ENCODE data around the gene TTC12.
"Not testable (repeated sequence)": the region's sequence is repeated elsewhere in the genome, so short reads cannot be mapped to it uniquely, and the experiment has no call there.

TTC12 gene

DNA sequence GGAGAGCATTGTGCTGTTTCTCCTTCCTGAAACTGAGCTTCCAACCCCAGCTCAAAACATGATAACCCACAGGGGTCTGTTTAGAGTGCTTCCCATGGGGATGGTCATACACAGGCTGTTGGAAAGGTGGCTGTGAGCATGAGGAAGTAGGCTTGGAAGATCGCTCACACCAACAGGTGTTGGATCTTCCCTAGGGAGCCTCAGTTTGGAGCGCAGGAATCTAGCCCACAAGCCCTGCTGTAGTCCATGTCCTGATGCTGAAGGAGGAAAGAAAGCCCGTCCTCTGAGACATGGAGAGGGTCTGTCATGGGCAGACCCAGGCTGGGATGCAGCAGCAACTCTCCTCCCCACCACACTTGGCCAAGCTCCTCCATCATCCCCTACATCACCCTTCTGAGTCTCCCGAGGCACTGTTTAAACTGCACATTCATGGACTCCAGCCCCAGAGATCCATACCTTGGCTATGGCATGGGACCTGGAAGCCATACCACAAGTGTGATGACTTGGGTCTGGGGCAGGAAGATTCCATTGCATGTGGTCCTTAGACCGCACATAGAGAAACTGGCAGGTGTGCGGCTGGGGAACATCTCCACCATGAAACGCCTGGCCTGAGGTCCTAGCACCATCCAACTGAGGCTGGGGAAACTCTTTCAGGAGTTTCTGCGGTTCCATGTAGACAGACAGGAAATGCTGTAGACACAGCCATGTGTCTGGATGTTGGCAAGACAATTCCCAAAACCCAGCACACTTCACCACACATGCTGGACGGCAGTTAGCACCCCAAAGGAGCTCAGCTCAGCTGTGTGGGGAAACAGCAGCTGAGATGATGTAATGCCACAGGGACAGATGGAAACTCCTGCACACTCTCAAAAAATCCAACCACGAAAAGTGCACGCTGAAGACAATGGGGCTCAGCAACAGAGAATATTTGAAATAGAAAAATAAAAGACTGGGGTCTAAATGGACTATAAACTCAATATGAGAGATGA is 27.6 kb upstream of the TTC12 start:
- peak; percentile 41 for DNase-seq

DNA sequence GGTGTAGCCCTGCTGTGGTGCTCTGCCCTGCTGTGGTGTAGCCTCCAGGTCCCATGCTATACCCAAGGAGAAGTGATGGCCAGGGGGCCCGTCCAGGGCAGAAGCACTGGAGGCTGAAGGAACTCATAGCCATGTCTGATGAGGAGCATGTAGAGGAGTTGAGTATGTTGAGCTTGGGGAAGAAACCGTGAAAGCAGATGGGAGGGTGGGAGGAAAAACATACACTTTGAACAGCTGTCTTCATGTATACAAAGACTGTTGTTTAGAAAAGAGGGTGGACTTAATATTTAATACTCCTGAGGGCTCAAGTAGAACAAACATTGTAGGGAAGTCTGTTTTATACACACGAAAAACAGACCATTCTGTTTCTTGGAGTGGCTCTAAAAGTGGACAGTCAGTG is 26.6 kb upstream of the TTC12 start:
- DNase-seq = no peak

DNA sequence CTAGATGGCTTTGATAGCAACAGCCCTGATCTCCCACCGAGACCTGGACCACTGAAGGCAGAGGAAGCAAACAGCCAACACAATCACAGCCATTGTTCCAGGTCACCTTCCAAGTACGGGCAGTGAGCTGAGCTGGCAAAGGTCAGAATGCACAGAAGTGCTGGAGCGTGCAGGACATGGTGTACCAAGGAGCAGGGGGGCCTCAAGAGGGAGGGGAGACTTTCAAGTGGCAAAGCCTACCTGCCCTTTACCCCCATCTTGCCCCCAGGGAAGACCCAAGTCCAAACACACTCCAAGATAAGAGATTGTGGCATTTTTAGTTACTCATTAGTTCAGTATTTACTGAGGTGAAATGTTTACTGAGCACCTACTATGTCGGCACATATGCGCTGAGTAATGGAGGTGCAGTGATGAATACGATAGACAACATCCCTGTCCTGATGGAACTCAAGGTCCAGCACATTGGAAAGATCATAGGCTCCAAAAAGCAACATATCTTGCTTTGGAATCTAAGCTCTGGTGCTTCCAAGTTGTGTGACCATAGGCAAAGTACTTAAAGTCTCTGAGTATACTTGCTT is 26.0 kb upstream of the TTC12 start:
- DNase-seq = no peak

DNA sequence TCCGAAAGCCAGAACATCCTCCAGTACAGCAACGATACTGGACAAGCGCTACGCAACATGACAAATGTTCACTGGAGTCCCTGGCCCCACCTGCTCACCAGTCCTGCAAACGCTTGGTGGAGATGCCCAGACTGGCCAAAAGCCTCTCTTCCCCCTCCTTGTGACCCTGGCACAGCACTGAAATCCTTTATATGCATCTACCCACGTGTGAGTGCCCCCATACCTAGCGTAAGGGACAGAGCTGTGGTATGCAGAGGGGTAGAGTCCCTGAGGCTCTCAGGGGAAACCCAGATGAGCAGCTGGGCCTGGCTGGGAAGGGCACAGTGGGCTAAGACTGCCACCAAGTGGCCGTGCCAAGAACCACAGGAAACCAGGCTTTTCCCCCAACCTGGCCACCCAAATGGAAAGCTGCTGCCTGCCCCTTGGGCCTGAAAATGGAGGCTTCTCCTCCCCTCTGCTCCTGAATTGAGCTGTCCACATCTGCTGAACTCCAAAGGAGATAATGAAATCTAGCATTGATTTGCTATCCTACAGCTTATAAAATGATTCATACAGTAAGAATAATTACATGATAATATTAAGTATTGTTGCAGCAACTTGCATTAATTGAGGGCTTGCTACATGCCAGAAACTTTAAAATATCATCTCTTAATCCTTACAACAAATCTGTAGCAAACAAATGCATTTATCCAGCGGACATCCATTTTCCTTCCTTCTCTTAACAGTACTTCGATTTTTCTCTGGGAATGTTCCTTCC is 24.8 kb upstream of the TTC12 start:
- peak; percentile 92 for DNase-seq

DNA sequence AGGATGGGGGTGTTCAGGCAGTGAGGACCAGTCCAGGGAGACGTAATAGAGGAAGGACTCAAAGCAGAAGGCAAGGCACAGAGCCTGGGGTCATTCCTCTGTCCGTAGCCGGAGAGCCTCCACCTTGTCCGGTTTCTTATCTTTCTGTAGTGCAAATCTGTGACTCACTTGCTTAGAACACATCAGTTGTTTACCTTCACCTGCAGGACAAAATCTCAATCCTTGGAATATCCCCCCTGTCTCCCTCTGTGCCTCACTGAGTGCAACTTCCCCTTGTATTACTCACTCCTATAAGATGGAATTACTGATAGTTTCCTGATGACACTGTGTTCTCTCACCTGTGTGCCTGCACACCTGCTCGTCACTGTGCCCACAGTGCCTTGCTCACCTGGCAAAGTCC is 20.4 kb upstream of the TTC12 start:
- no peak for DNase-seq

DNA sequence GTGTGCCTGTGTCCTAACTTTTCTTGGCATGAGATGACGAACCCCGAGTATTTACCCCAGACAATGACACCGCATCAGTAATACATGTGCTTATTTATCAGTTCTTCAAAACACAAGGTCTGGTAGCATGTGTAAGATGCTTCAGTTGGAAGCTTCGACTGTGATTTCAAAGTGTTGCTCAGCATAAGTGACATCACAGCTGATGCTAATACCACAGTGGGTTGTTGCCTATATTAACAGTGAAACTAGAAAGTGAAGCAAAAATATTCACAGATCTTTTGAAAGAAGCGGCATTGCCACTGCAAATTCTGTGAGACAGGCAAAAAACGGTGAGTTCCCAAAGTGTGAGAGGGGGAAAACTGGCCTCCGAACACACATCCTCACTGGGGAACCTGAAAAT is 18.4 kb upstream of the TTC12 start:
- DNase-seq = no peak

DNA sequence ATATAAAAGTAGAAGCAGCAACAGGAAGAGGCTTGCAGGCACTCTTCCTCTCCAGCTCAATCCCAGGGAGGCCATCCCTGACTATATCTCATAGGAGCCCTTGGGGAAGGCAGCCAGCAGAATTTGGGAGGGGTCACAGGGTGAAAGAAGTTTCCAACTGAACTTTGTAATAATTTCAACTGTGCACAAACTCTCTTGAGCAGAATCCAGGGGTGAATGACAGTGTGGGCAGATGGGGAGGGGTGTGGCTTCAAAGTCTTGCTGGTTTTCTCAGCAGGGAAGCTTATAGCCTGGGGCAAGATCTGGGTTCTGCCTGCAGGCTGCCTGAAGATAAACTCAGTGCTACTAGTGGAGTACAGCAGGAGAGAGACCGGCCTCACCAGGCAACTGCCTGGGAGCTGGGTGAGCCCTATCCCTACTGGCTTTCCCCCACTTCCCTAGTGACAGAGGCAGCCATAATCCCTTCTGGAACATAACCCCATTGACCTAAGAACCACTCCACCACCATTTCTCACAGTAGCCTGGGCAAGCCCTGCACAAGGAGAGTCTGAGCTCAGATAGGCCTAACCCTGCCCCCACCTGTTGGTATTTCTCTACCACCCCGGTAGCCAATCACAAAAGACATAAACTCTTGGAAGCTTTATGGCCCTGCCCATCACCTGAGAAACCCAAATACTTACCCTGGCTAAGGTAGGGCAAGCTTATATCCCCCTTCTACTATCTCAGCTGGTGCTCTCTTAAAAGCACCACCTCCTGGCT is 17.8 kb upstream of the TTC12 start:
- DNase-seq = peak; percentile 30

DNA sequence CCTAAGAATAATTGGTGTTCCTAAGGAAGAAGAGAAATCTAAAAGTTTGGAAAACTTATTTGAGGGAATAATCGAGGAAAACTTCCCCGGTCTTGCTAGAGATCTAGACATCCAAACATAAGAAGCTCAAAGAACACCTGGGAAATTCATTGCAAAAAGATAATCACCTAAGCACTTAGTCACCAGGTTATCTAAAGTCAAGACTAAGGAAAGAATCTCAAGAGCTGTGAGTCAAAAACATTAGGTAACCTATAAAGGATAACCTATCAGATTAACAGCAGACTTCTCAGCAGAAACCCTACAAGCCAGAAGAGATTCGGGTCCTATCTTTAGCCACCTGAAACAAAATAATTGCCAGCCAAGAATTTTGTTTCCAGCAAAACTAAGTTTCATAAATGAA is 15.9 kb upstream of the TTC12 start:
- not testable (repeated sequence) for DNase-seq

DNA sequence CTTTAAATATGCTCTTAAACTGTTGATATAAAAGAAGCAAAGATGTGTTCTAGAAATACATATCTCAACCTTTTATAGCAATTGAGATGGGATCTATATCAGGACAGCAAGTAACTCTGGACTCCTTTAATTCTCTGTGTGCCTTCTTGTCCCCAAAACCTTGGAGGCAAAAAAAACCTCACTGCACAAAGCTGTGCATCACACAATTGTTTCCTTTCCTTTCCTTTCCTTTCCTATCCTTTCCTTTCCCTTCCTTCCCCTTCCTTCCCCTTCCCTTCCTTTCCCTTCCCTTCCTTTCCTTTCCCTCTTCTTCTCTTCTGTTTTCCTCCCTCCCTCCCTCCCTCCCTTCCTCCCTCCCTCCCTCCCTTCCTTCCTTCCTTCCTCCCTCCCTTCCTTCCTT is 9.5 kb upstream of the TTC12 start:
- DNase-seq = no peak

DNA sequence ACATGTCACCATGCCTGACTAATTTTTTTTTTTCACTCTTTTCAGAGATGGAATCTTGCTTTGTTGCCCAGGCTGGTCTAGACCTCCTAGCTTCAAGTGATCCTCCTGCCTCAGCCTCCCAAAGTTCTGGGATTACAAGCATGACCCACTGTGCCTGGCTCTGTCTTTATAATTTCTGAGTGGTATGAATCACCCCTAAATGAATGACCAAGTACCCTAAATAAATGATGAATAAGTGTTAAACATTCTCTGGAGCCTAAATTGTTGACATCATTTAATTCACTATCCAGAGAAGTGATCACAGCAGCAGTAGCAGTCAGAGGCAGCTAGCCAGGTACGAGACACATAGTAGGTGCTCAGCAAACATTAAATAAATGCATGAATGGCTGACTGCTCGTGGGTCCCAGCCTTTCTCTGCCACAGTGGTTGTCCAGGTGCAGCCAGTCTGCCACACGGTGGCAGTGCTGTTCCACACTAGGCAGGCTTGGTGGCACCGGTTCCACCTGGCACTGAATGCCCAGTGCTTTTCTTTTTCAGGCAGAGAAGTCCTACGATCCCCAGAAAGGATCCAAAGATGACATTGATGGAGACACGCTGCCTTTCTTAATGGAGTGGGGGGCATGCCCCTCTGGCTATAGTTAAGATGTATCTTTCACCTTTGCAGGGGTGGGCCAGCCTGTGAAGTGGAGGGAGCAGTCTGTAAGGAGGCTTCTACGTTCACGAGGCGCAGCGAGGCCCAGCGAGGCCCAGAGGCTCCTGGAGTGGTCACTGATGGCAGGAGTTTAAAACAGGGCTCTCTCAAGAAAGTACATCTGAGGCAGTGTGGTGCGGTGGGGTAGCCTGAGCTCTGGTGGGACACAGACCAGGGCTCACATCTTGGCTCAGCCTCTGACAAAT is 8.7 kb upstream of the TTC12 start:
- peak; percentile 91 for DNase-seq

DNA sequence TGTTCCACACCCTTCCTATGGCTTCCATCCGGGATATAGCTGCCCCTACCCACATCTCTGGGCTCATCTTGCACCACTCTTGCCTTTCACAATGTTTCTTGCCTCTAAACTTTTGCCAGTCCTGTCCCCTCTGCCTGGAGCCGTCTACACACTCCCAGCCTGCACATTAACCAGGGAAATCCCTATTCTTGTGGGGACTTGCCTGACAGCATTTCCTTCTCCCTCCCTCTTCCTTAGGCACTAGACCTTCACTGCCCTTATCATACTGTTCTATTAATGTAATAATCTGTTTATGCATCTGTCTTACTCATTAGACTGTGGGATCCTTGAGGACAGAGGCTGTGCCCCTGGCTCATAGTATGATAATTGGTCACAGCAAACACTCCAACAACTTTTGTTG is 5.8 kb upstream of the TTC12 start:
- no peak for DNase-seq

DNA sequence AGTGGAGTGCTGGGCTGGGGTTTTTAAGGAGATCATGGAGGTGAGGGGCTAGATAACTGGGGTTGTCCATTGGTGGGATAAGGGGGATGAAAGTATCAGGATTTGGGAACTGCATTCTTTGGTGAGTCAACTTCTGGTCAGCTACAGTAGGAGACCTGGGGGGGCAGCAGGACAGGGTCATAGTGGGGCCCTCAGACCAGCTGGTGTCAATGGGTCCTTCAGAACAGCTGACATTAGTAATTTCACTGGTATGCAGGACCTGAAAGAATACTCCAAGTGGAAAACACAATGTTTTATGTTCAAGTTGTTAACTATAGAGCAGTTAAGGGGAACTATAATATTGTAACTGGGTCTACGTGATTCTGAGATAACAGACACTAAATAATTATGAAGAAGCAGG is 2.8 kb upstream of the TTC12 start:
- DNase-seq = no peak

DNA sequence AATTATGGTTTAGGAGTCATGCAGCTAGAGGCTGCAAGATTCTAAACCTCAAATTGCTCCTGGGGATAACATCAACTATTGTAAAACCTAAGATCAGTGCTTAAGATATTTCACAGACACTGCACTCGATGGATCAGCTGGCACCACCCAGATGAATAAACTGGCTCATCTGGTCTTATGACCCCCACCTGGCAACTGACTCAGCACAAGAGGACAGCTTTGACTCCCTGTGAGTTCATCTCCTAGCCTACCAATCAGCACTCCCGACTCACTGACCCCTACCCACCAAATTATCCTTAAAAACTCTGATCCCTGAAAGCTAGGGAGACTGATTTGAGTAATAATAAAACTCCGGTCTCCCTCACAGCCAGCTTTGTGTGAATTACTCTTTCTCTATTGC is 782 bp upstream of the TTC12 start:
- DNase-seq = no peak

DNA sequence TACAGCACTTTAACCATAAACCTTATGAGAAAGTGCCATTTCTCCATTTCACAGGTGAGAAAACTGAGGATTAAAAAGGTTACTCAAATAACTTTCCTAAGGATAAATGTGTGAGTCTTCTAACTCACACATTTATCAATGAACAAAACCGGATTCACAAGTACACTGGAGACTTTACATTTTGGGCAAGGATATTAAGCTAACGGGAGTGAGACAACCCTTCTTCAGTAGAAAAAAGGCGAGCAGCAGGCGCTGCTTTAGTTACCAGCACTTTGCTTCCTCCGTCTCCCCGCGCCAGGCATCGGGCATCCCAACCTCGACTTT is 356 bp upstream of the TTC12 start:
- no peak for DNase-seq

DNA sequence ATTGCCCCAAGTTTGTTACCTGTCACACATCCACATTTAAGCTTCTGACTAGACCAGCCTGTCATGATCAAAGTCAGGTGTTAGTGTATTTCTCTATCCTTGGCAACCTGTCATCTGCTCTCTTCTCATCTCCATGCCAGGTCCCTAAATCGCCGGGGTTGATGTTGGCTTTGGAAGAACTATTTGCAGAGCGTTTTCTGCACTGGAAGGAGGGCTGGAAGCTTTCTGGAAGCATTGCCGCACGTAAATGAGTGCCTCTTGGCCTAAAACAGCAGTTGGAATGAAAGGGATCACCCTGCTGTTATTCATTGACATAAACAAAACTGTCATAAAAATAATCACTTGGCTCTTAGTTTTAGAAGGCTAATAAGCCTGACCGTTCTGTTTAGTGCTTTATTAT is 1.4 kb downstream of the TTC12 start:
- DNase-seq = peak; percentile 7

DNA sequence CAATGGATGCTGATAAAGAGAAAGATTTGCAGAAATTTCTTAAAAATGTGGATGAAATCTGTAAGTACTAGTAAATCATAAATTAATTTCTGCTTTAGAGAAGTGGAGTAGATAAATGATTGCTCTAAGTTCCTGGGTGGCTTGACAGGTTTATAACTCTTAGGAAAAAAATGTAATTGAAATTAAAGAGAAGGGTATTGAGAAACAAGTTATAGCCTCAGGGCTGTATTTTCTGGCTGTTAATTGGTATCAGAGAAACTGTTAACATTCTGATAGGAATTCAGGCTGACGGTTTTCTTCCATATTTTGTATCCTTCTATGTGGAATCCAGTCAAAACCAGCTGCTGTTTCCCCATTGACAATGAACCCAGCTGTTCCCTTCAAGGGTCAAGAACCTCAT is 1.9 kb downstream of the TTC12 start:
- no peak for DNase-seq

DNA sequence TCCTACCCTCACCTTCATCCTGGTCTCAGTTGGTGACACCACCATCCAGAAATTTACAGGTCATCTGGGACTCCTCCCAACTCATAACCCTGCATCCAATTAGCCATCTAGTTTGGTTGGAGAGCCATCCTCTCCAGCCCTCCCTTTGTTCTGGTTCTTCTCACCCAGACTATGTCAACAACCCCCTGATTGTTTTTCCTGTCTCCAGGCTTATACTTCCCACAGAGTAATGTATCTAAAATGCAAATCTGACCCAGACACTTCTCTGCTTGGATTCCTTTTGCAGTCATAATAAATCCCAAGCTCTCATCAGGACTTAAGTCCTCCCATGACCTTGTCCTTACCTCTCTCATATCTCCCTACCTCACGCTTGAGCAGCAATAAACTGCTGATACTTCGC is 3.0 kb downstream of the TTC12 start:
- DNase-seq = no peak

DNA sequence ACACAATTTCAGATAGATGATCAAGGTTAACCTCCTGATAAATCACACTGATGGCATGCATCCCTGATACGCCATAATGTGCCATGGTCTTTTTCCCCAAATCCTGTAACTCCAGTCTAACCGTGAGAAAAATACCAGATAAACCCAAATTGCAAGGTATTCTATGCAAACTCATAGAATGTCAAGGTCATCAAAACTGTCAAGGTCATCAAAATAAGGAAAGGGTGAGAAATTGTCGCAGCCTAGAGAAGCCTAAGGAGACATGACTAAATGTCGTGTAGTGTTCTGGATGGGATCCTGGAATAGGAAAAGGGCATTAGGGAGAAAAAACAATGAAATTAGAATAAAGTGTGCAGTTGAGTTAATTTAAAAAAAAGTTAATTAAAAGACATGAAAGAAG is 4.7 kb downstream of the TTC12 start:
- DNase-seq = no peak

DNA sequence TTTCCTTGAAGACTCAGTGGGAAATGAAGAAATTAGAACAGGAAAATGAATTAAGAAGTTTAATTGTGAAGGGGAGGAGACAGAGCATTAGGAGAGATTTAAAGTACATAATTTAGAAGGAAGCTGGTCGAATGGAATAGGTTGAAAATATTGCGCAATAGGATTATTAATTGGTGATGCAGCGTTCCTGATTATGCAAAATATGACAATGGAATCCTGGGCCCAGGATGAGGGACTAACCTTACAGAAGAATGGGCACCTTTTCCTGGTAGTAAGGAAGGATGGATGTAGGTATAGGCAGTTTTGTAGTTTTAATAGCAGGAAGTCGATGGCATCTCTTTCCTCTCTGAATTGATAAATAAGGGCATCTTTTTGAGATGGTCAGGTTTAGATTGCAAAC is 7.8 kb downstream of the TTC12 start:
- DNase-seq = no peak

DNA sequence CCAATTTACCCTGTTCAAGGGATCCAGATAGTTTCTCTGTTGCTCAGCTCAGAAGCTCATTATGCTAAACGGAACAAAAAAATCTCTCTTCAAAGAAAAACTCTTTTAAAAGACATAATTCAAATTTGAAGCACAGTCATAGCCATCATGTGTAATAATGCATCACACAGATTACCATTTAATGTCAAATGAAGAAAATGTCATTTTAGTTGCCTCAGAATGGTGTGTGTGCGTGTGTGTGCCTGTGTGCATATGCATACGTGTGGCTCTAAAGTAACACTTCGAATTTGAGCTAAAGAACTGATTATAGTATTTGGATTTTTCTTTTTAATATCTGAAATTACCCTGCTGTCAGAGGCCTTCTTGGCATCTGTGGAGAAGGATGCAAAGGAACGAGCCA is 9.9 kb downstream of the TTC12 start:
- no peak for DNase-seq

DNA sequence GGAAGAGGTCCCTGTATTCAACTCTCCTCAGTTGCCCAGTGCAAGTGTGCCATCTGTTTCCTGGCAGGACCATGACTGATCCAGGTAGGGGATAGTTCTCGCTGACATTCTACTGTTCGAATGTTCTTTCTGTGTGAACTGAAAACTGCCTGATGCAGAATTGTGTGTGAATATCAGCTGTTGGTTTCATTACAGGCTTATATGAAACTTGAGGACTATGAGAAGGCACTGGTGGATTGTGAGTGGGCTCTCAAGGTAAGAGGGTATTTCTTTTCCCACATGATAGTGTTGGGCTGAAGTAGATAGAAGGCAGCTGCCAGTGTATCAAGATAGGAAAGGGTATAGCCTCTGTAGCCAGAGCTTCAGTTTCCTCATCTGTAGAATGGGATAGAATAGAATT is 15.3 kb downstream of the TTC12 start:
- no peak for DNase-seq

DNA sequence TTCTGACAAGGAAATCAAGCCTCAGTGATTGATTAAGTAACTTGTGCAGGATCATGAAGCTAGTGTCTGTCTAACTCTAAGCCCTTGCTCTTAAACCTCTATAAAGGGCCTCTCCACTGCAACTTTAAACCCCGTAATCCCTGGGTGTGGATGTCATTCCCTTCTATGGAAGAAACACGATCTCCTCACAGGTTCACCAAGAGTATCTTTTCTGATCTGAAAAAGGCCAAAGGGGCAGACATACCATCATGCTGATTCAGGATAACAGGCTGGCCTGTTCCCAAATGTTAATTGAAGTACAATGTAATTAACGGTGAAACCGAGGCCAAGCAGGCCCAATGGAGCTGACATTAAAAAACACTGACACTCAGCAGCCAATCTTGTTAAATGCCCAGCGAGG is 17.1 kb downstream of the TTC12 start:
- DNase-seq = peak; percentile 45
